Forelimb muscle (tissue), 1 donor: Measurements from ENCODE around the gene GUCD1. TPM values are rescaled to one million over a fixed set of nuclear protein-coding genes. Genes with fewer than 3 reads are reported as not detected.

Experiments used
- DNase-seq: peaks from one replicate; pipeline ENCODE4 v3.0.0-alpha.2; 2013; ENCODE audit warnings: low read depth
- polyA plus RNA-seq: library from polyadenylated mRNA; unstranded; fragments of 120-200 nt; gene quantifications from one replicate; pipeline ENCODE4 v1.2.1, GENCODE V29; 2013; ENCODE audit not compliant: insufficient read length

GUCD1 gene
- polyA plus RNA-seq, 1 donor: 69.0 TPM

DNA sequence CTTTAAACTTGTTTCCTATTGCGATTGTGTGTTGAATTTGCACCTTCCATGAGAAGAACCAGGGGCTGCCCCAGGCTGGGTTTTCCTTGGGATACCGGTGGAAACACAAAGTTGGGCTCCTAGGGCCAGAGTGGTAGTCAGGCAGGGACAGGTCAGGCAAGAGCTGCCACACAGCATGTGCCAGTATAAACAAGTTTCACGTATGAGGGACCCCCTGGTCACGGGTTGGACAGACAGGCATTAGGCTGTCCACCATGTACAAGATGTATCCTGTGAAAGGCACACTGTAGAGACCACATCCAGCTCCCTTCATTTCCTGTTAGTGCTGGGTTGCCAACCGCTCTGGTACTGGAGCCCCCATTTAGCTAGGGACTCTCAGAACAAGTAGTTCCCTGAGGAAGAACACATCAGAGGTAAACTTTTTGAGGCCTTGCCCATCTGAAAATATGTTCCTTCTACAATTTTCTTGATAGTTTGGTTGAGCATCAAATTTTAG lies 51.0 kb downstream of the GUCD1 start:
- DNase-seq: no peak

- peak; percentile 25 for DNase-seq
Measured at GRCh38 chr22:24503137-24503842, 51.6 kb downstream of the GUCD1 start.

DNA sequence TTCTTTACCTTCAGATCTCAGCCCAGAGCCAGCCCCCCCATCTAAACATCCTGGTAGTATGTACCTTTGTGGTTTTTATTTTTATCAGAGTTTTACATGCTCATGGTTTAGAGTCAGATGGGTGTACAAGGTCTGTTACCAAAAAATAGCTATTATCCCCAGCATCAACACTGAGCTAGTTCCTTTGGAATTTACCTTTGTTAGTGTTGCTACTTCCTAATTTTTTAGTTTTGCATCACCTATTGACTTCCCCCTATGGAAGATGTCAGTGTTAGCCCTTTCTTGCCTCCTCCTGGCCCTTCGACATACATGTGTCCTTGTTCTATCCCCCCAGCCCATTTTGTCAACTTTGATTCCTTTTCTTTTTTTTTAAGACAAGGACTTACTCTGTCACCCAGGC lies 52.4 kb downstream of the GUCD1 start:
- no peak for DNase-seq

DNA sequence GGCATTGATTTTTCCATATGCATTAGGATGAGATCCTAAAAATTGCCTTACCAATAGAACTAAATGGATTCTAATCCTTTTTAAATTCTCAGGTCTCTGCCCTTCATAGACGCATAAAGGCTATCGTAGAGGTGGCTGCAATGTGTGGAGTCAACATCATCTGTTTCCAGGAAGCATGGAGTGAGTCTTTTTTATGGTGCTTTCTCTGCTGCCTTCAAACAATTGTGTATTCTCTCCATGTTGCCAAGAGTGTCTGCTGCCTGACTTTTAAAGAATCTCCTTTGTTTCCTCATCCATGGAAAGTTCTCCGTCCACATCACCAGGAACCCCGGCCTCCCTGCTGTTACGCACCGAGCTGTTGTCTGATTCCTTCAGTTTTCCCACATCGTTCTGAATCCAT lies 52.9 kb downstream of the GUCD1 start:
- DNase-seq: no peak

DNA sequence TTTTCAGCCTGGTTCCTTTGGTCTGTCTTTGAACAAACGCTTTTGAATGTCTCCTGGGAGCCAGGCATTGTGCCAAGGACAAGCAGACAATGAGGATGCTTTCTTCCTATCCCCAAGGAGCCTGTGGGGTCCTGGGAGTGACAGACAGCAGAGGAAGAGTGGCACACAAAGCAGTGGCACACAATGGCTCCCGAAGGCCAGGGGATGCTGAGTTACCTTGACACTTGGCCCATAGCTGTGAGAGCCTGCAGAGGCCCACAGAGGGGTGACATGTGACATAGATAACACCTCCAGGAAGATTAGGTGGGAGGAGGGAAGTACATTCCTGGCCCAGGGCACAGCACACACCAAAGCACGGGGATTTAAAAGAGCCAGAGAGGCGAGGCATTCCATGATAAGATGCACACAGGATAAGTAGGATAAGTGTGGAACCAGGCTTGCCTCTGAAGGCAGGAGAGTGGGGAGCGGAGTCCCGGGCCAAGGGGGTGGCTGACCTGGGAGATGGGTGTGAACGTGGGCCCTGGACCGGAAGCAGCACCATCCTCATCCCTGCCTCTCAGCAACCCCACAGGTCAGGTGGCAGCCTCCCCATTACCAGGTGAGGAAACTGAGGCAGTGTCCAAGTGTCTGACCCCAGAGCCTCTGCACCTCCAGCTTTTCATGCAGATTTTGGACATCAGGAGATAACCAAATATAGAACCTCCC lies 53.5 kb downstream of the GUCD1 start:
- DNase-seq: no peak

GRCh38 chr22:24500277-24500820 lies 54.6 kb downstream of the GUCD1 start:
- no peak for DNase-seq

- no peak for DNase-seq
Measured at GRCh38 chr22:24499706-24500276, 55.1 kb downstream of the GUCD1 start.

GRCh38 chr22:24498824-24499223 lies 56.1 kb downstream of the GUCD1 start:
- DNase-seq: no peak

DNA sequence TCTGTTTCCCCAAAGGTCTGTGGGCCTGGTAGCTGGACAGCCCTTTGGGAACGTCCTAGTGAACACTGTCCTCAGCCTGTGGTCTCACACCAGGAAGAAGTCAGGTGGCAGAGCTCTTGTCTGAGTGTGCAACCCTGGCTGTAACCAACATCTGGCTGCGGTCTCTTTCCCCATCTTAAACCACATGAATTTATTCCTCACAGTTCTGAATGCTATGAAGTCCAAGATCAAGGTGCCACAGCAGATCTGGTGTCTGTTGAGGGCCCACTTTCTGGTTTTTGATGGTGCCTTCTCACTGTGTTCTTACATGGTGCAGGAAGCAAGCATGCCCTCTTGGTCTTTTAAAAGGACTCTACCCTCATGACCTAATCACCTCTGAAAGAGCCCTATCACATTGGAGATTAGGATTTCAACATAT lies 57.1 kb downstream of the GUCD1 start:
- DNase-seq: no peak

DNA sequence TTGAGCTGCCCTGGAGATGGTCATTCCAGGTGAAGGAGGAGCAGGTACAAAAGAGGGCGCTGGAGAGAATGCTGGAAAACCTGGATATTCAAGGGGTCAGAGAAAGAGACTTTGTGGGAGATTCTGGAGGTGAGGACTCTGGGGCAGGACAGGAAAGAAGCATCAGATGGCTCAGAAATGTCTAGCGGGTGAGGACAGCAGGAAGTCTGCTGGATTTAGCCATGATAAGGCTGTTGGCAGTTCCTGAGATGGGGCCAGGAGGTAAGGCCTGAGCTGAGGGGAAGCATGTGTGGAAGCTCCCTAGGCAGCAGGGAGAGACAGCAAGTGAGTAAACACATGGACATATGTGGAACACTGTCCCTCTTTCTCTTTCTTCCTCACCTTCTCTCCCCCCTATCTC lies 58.3 kb downstream of the GUCD1 start:
- no peak for DNase-seq

GRCh38 chr22:24496234-24496633 lies 58.7 kb downstream of the GUCD1 start:
- DNase-seq: no peak

DNA sequence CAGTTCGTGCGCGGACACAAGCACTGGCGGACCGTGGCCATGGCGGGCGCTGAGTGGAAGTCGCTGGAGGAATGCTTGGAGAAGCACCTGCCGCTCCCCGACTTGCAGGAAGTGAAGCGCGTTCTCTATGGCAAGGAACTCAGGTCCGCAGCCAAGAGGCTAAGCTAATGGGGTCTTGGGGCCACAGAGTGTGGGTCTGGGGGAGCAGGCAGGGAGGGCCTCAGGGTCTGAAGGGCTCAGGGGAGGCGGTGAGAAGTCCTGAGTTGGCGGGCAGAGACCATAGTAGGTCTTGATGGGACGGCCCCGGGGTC lies 59.6 kb downstream of the GUCD1 start:
- no peak for DNase-seq

- no peak for DNase-seq
Measured at GRCh38 chr22:24494528-24495364, 60.2 kb downstream of the GUCD1 start, which contains the start of gene UPB1. Gene UPB1 (plus strand): TSS chr22:24495332. CDS start chr22:24495404, 72 bp downstream.

DNA sequence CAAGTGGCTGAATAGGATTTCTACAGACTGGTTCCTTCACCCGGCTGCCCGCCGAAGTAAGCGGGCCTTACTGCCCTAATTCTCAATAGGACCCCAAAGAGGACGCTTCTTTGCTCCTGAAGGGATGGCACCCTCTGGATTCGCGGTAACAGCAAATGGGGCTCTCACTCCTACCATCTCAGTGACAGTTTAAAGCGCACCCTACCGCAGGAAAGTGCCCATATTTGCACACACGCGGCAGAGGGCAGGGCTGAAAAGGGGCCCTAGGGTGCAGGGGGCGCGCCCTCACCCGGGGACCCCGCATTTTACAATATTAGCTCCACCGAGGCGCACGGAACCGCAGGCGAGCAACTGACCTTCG lies 60.8 kb downstream of the GUCD1 start:
- DNase-seq: no peak

DNA sequence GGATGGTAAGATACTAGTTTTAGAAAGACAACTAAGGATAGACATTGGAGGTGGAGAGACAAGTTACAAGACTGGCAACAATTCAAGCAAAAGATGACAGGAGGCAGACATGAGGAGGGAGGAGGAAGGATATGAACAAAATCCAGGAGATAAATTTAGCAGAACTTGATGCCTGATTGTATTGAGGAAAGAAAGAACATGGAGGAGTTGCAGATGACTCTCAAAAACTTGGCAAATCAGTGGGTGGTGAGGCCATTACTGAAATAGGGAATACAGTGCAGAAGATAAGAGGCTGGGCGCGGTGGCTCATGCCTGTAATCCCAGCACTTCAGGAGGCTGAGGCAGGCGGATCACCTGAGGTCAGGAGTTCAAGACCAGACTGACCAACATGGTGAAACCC lies 62.5 kb downstream of the GUCD1 start:
- no peak for DNase-seq

Other genes with a start within 250 kb of the GUCD1 start
- 14.0 TPM for gene ADORA2A, start 127.5 kb downstream of the GUCD1 start, polyA plus RNA-seq
- gene UPB1, start 59.8 kb downstream of the GUCD1 start, polyA plus RNA-seq: 0.75 TPM
- gene SNRPD3, start 861 bp upstream of the GUCD1 start, polyA plus RNA-seq: 94.5 TPM
- gene LRRC75B, start 37.9 kb upstream of the GUCD1 start, polyA plus RNA-seq: 6.2 TPM
- 3.5 TPM for gene GGT1, start 48.1 kb upstream of the GUCD1 start, polyA plus RNA-seq
- not detected for gene PIWIL3, start 219.6 kb upstream of the GUCD1 start, polyA plus RNA-seq